GM18505 (cell line): ENCODE data around the gene MSI2.

Experiments
- ATAC-seq: cut with Tn5 transposase; IDR thresholded peaks from one replicate; pipeline ENCODE4 v1.9.1; 2021; ENCODE audit not compliant: unreplicated experiment
- POLR2A ChIP-seq: IDR thresholded peaks from 4 replicates; pipeline ENCODE4 v1.6.1; 2011; ENCODE audit warnings: borderline replicate concordance; ENCODE audit not compliant: insufficient read depth, insufficient read length; ENCODE audit errors: extremely low read depth

The MSI2 gene

DNA sequence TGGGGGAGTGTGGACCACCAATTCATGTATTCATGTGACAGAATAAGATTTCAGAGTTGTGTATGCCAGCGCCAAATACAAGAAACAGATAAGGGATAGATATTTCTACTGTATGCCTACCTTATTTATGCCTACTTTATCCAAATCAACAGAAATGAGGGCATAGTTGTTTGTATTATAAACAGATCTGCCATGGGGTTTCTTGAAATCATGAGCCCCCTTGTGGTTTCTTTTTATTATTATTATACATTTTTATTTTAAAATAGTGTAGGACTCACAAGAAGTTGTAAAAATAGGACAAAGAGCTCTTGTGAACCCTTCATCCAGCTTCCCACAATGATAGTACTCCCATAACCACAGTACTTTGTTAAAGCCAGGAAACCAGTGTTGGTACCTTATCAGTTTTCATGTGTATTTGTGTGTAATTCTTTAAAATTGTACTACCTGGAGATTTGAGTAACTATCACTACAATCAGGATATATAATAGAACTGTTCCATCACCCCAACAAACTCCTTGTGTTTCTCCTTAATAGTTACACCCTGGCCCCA is 259.4 kb downstream of the MSI2 start:
- TF ChIP-seq POLR2A, result no peak
- no peak for ATAC-seq

DNA sequence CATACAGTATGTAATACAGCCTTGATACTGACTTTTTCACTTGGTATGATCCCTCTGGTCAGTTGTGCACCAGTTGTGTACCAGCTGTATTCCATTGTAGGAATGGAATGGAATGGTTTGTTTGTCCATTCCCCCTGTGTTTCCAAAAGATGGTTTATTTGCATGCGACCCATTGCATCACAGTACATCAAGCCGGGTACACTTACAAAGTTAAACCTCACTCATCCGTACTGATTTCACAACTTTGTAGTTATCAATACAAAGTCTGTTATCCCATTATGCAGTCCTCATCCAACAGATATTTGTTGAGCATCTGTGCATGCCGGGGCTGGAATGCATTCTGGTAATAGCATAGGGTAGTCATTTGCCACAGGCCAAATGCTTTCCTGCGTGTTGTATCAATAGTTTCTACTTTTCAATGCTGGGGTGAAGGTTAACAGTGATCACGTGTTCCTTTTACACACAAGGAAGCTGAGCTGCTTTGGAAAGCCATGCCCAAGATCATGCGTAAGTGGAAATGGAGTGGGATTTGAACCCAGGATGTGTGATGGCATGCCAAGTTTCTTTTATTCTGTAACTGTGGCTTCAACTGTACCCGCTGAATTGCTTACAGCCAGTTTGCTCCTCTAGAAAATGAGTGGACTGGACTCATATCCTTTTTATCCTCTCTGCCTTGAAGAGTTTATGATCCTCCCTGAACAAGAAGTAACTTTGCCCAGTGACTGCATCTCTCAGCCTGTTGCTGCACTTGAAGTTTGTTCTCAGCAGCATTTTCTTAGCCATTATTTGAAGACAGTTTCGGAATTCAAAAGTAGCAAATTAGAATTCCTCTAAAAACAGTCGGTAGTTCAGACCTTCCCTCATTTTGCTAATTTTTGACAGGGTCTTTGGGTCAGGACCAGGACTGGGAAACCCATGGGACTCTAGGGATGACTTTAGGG is 260.2 kb downstream of the MSI2 start:
- no peak for TF ChIP-seq POLR2A
- no peak for ATAC-seq

GRCh38 chr17:57517273-57517631 is 260.9 kb downstream of the MSI2 start:
- no peak for ATAC-seq
- no peak for TF ChIP-seq POLR2A

DNA sequence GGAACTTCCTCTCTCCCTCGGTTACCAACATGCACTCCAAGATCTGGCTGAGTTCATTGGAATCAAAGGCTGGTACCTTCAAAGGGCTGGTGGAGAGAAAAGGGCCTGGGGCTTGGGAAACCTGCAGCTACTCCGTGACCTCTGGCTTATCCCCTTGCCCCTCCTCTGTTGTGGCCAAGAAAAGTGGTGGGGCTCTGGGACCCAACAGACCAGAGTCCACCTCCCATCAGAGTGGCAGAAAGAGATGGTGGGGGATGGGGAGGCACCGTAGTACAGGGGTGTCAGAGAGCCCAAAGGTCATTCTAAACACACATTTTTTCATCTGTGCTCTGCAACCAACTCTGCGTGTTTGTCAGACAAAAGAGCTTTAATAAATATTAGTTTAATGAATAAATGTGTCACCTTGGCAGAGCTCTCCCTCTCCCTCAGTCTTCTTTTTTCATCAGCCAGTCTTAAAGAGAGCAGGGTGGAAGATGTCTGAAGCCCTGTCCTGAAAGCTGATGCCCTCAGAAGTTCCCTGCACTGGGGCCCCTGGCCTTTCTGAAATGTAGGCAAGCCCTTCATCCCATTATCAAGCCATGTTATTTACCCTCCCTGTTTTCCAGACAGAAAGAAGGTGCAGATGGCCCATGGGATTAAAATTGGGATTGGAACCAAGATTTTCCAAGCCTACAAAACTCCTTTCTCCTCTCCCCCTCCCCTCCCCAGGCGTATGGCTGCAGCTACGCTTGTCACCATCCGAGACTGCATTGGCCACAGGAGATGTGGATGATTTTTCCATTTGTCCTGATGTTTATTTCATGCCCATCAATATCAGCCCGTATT is 261.5 kb downstream of the MSI2 start:
- no peak for ATAC-seq

GRCh38 chr17:57518587-57519581 is 262.6 kb downstream of the MSI2 start:
- no peak for ATAC-seq
- no peak for TF ChIP-seq POLR2A

More for the DNA sequence above, 261.5 kb downstream of the MSI2 start:
- no peak for TF ChIP-seq POLR2A

GRCh38 chr17:57519800-57520199 is 263.5 kb downstream of the MSI2 start:
- no peak for TF ChIP-seq POLR2A

GRCh38 chr17:57521606-57522005 is 265.3 kb downstream of the MSI2 start:
- TF ChIP-seq POLR2A, result no peak
- ATAC-seq, result no peak

More at GRCh38 chr17:57519800-57520199, 263.5 kb downstream of the MSI2 start:
- ATAC-seq, result no peak

- no peak for ATAC-seq
- TF ChIP-seq POLR2A, result no peak
These were observed 266.0 kb downstream of the MSI2 start for GRCh38 chr17:57522042-57523005.

DNA sequence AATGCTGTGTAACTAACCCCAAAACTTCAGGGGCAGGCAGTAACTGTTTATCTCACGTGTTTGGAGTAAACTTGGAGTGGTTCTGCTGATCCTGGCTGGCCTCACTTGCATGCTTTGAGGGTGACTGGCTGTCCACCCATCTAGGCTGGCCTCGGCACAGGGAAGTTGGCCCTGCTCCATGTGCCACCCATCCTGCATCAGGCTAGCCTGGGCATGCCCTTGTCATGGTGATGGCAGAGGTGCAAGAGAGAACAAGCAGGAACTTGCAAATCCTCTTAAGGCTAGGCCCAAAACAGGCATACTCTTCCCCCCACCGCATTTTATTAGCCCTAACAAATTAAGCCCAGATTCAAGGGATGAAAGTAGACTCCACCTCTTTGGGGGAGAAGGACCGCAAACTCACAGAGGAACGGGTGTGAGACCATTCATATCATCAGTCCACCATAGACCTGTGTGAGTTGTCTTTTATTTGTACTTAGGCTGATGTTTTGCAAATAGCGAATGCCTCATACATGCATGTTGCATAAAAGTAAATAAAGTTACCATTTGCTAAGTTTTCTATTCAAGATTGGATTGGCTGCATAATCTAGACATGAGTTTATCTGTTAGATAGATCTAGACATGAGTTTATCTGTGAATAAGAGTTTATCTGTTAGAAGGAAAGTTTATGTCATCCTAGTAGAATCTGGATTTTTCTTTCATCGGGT is 267.8 kb downstream of the MSI2 start:
- no peak for TF ChIP-seq POLR2A
- no peak for ATAC-seq

- ATAC-seq, result no peak
These were observed 268.7 kb downstream of the MSI2 start for GRCh38 chr17:57524839-57525568.

More at GRCh38 chr17:57524839-57525568, 268.7 kb downstream of the MSI2 start:
- TF ChIP-seq POLR2A, result no peak
